H9 (cell line): Measurements from ENCODE around the gene GSC2. TPM values are rescaled to one million over a fixed set of nuclear protein-coding genes. Genes with fewer than 3 reads are reported as not detected.

Experiments used
- DNase-seq: peaks from one replicate; pipeline ENCODE4 v3.0.0-alpha.2; 2017
- H2AFZ ChIP-seq: one replicate; pipeline ENCODE4 v1.6.1; 2013; ENCODE audit warnings: mild to moderate bottlenecking, low read length, control low read depth, moderate library complexity
- H2AK5ac ChIP-seq: 2 replicates; pipeline ENCODE4 v1.6.1; 2013; ENCODE audit warnings: low read length, control low read depth, mixed read lengths; ENCODE audit not compliant: insufficient read length
- H2BK120ac ChIP-seq: one replicate; pipeline ENCODE4 v1.6.1; 2013; ENCODE audit warnings: low read depth, mild to moderate bottlenecking, low read length, control low read depth, inconsistent platforms; ENCODE audit not compliant: poor library complexity, severe bottlenecking
- H2BK12ac ChIP-seq: 2 replicates; pipeline ENCODE4 v1.6.1; 2013; ENCODE audit warnings: low read length, control low read depth, mixed read lengths, low read depth; ENCODE audit not compliant: insufficient read length
- H2BK15ac ChIP-seq: 2 replicates; pipeline ENCODE4 v1.6.1; 2013; ENCODE audit warnings: low read depth, low read length, control low read depth
- H2BK20ac ChIP-seq: one replicate; pipeline ENCODE4 v1.6.1; 2013; ENCODE audit warnings: low read depth, mild to moderate bottlenecking, low read length, control low read depth, inconsistent platforms; ENCODE audit not compliant: poor library complexity, severe bottlenecking
- H2BK5ac ChIP-seq: 2 replicates; pipeline ENCODE4 v1.6.1; 2013; ENCODE audit warnings: low read length, control low read depth, mixed read lengths; ENCODE audit not compliant: insufficient read length
- H3K14ac ChIP-seq: 2 replicates; pipeline ENCODE4 v1.6.1; 2013; ENCODE audit warnings: low read length, control low read depth; ENCODE audit not compliant: insufficient read depth
- H3K18ac ChIP-seq: 2 replicates; pipeline ENCODE4 v1.6.1; 2013; ENCODE audit warnings: low read depth, mild to moderate bottlenecking, mixed read lengths, low read length, control low read depth; ENCODE audit not compliant: insufficient read length
- H3K23ac ChIP-seq: 2 replicates; pipeline ENCODE4 v1.6.1; 2013; ENCODE audit warnings: low read length, control low read depth, mixed read lengths, low read depth; ENCODE audit not compliant: insufficient read length
- H3K23me2 ChIP-seq: 2 replicates; pipeline ENCODE4 v1.6.1; 2013; ENCODE audit warnings: low read depth, mild to moderate bottlenecking, mixed read lengths, low read length, control low read depth; ENCODE audit not compliant: insufficient read length, poor library complexity, severe bottlenecking
- H3K27ac ChIP-seq: 2 replicates; pipeline ENCODE4 v1.5.1; 2013; ENCODE audit warnings: low read length, control low read depth, mixed read lengths, low read depth; ENCODE audit not compliant: insufficient read length
- H3K27me3 ChIP-seq: 2 replicates; pipeline ENCODE4 v1.6.1; 2013; ENCODE audit warnings: low read length, control low read depth, inconsistent platforms; ENCODE audit not compliant: insufficient read depth
- H3K4ac ChIP-seq: 2 replicates; pipeline ENCODE4 v1.6.1; 2013; ENCODE audit warnings: low read depth, mild to moderate bottlenecking, control low read depth, inconsistent platforms, low read length, moderate library complexity
- H3K4me1 ChIP-seq: 2 replicates; pipeline ENCODE4 v1.6.1; 2013; ENCODE audit warnings: low read length, control low read depth, inconsistent platforms; ENCODE audit not compliant: insufficient read depth
- H3K4me2 ChIP-seq: 2 replicates; pipeline ENCODE4 v1.6.1; 2013; ENCODE audit warnings: low read length, control low read depth, mixed read lengths; ENCODE audit not compliant: insufficient read length, insufficient read depth
- H3K56ac ChIP-seq: 2 replicates; pipeline ENCODE4 v1.6.1; 2013; ENCODE audit warnings: low read depth, mild to moderate bottlenecking, mixed read lengths, low read length, control low read depth; ENCODE audit not compliant: insufficient read length
- H3K79me1 ChIP-seq: 2 replicates; pipeline ENCODE4 v1.6.1; 2013; ENCODE audit warnings: low read depth, mild to moderate bottlenecking, moderate library complexity, low read length, control low read depth, inconsistent platforms; ENCODE audit not compliant: insufficient read depth, poor library complexity, severe bottlenecking
- H3K79me2 ChIP-seq: 2 replicates; pipeline ENCODE4 v1.6.1; 2013; ENCODE audit warnings: low read length, control low read depth, inconsistent platforms; ENCODE audit not compliant: insufficient read depth
- H3K9ac ChIP-seq: 2 replicates; pipeline ENCODE4 v1.6.1; 2013; ENCODE audit warnings: low read length, control low read depth, mixed read lengths; ENCODE audit not compliant: insufficient read length; ENCODE audit errors: extremely low read depth
- H3K9me3 ChIP-seq: one replicate; pipeline ENCODE4 v1.6.1; 2013; ENCODE audit warnings: low read depth, low read length, inconsistent platforms; ENCODE audit not compliant: control insufficient read depth
- H3T11ph ChIP-seq: one replicate; pipeline ENCODE4 v1.6.1; 2013; ENCODE audit warnings: mild to moderate bottlenecking, low read length, control low read depth, inconsistent platforms
- H4K20me1 ChIP-seq: one replicate; pipeline ENCODE4 v1.6.1; 2013; ENCODE audit not compliant: control insufficient read depth, insufficient read length, insufficient read depth
- H4K5ac ChIP-seq: 2 replicates; pipeline ENCODE4 v1.6.1; 2013; ENCODE audit warnings: low read depth, mild to moderate bottlenecking, mixed read lengths, low read length, control low read depth; ENCODE audit not compliant: insufficient read length
- H4K8ac ChIP-seq: replicated peaks from 2 replicates; pipeline ENCODE4 v1.6.1; 2013; ENCODE audit warnings: low read length, control low read depth, mixed read lengths, low read depth; ENCODE audit not compliant: insufficient read length
- H4K91ac ChIP-seq: 2 replicates; pipeline ENCODE4 v1.6.1; 2013; ENCODE audit warnings: low read depth, mild to moderate bottlenecking, moderate library complexity, mixed read lengths, low read length, control low read depth; ENCODE audit not compliant: insufficient read length
- H3K27ac Mint-ChIP-seq, 3 experiments: 2 replicates in 2 of 3; 3 replicates in 1 of 3; pipeline ENCODE4 v1.8.0; 2020 to 2021; ENCODE audit warnings: mixed read lengths in 3 of 3, mild to moderate bottlenecking in 1 of 3, moderate library complexity in 1 of 3
- H3K27me3 Mint-ChIP-seq: 2 replicates; pipeline ENCODE4 v1.8.0; 2021; ENCODE audit warnings: low read depth, mild to moderate bottlenecking, moderate library complexity, mixed read lengths
- H3K36me3 Mint-ChIP-seq, 3 experiments: 2 replicates in 2 of 3; 3 replicates in 1 of 3; pipeline ENCODE4 v1.8.0; 2020 to 2021; ENCODE audit warnings: low read depth in 3 of 3, mixed read lengths in 3 of 3; ENCODE audit not compliant: insufficient read depth in 1 of 3
- H3K4me1 Mint-ChIP-seq, 2 experiments: 2 replicates each; pipeline ENCODE4 v1.8.0; 2020; ENCODE audit warnings: mixed read lengths in 2 of 2
- H3K4me3 Mint-ChIP-seq, 2 experiments: 2 replicates in 1 of 2; 3 replicates in 1 of 2; pipeline ENCODE4 v1.8.0; 2020 to 2021; ENCODE audit warnings: mild to moderate bottlenecking in 2 of 2, mixed read lengths in 2 of 2, moderate library complexity in 1 of 2
- H3K9me3 Mint-ChIP-seq, 2 experiments: 2 replicates in 1 of 2; 3 replicates in 1 of 2; pipeline ENCODE4 v1.8.0; 2020; ENCODE audit warnings: mild to moderate bottlenecking in 2 of 2, mixed read lengths in 2 of 2, moderate library complexity in 1 of 2
- WGBS: extraction: QIAGEN DNeasy Blood & Tissue Kit; methylation state at CpG from one replicate; pipeline ENCODE4 v1.1.7; 2013; ENCODE audit warnings: missing lambda C conversion rate, low lambda C conversion rate, mixed read lengths; ENCODE audit not compliant: insufficient read length; ENCODE audit errors: extremely low coverage; 5-methylcytosine and 5-hydroxymethylcytosine counted together
- total RNA-seq: library from RNA; stranded (reverse); gene quantifications from 2 replicates; pipeline ENCODE4 v1.2.1, GENCODE V29; 2021
- TF ChIP-seq, protein P1 (sequence below): fragments of 200-600 bp; sonication (generic); conservative IDR thresholded peaks from 3 replicates; pipeline ENCODE4 v1.8.0; 2021; ENCODE audit warnings: antibody characterized with exemption, mild to moderate bottlenecking

The GSC2 gene
- total RNA-seq, 1 experiment from 2014 or later, result 0.22 TPM

- Mint-ChIP-seq H3K4me3 (no peak overlapping the region), H3K27ac (peak overlapping the region in 1 of 3 experiments; percentile 56; a peak in 4 of 7 replicates), H3K27me3 (no peaks in the 10 kb centered on the region), H3K9me3 (no peaks in the 10 kb centered on the region), H3K36me3 (peaks cover 0 to 4% (median 0%) of the 10 kb centered on the region in 3 experiments; a peak in 1 of 7 replicates), H3K4me1 (peaks cover 23 to 24% of the 10 kb centered on the region in 2 experiments)
- Histone ChIP-seq H3K4me2 (no peak overlapping the region), H3K23me2 (no peaks in the 10 kb centered on the region), H4K20me1 (peaks cover 2% of the 10 kb centered on the region), H3K9ac (no peak overlapping the region), H2AFZ (no peak overlapping the region), H4K8ac (no peak overlapping the region), H3K79me2 (peaks cover 18% of the 10 kb centered on the region; the same call in 1 of the 2 replicates), H2BK5ac (no peak overlapping the region), H3K4ac (no peak overlapping the region), H3K27me3 (no peaks in the 10 kb centered on the region), H2BK120ac (no peak overlapping the region), H3K79me1 (peaks cover 4% of the 10 kb centered on the region), H3T11ph (no peak overlapping the region), H3K4me1 (peaks cover 5% of the 10 kb centered on the region; the same call in 1 of the 2 replicates), H4K5ac (no peak overlapping the region), H4K91ac (no peak overlapping the region), H2BK15ac (no peak overlapping the region), H3K9me3 (no peaks in the 10 kb centered on the region), H2BK12ac (no peak overlapping the region), H2BK20ac (no peak overlapping the region), H2AK5ac (no peak overlapping the region), H3K14ac (no peak overlapping the region), H3K56ac (no peak overlapping the region), H3K18ac (no peak overlapping the region), H3K23ac (no peak overlapping the region), H3K27ac (no peak overlapping the region)
- WGBS, result no CpG with 5 or more reads among the region's 18 CpGs
- DNase-seq, result peak; percentile 50
- TF ChIP-seq, protein P1, sequence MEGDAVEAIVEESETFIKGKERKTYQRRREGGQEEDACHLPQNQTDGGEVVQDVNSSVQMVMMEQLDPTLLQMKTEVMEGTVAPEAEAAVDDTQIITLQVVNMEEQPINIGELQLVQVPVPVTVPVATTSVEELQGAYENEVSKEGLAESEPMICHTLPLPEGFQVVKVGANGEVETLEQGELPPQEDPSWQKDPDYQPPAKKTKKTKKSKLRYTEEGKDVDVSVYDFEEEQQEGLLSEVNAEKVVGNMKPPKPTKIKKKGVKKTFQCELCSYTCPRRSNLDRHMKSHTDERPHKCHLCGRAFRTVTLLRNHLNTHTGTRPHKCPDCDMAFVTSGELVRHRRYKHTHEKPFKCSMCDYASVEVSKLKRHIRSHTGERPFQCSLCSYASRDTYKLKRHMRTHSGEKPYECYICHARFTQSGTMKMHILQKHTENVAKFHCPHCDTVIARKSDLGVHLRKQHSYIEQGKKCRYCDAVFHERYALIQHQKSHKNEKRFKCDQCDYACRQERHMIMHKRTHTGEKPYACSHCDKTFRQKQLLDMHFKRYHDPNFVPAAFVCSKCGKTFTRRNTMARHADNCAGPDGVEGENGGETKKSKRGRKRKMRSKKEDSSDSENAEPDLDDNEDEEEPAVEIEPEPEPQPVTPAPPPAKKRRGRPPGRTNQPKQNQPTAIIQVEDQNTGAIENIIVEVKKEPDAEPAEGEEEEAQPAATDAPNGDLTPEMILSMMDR, result peak; percentile 53; the same call in 2 of the 3 replicates
Measured at GRCh38 chr22:19105867-19106802, 44.0 kb downstream of the GSC2 start.
